Bladder microvascular endothelial cell (primary cell): ENCODE measurements around the gene SELENOW. TPM values are rescaled to one million over a fixed set of nuclear protein-coding genes. Genes with fewer than 3 reads are reported as not detected.

Source experiments
- total RNA-seq: library from RNA; depleted of rRNA; stranded (reverse); fragments of >200 nt; gene quantifications from 2 replicates; pipeline ENCODE4 v1.2.3, GENCODE V29; 2014

SELENOW gene
- total RNA-seq: 204 and 262 TPM in 2 replicates

GRCh38 chr19:47778049-47778953, at the start of gene SELENOW:
TSS of gene SELENOW (plus strand) at chr19:47778703. CDS start at chr19:47778786, 83 bp downstream.

GRCh38 chr19:47745010-47745901, 33.2 kb upstream of the SELENOW start, which contains the start of gene NOP53:
TSS of gene NOP53 (plus strand) at chr19:47745546. CDS start at chr19:47745560, 14 bp downstream.

GRCh38 chr19:47804451-47804850, 25.9 kb downstream of the SELENOW start, which contains the start of gene TPRX1:
TSS of gene TPRX1 (minus strand) at chr19:47804551. CDS start at chr19:47804539, 12 bp downstream.

GRCh38 chr19:47821460-47822020, 43.0 kb downstream of the SELENOW start, which contains the start of gene CRX:
TSS of gene CRX (plus strand) at chr19:47821937. CDS start at chr19:47834444, 12,507 bp downstream.

Other genes starting within 250 kb of the SELENOW start
- gene ZNF541, start 205.6 kb upstream of the SELENOW start, total RNA-seq: 0.49 and 0.50 TPM in 2 replicates
- gene BICRA, start 169.6 kb upstream of the SELENOW start, total RNA-seq: 1.6 and 8.4 TPM in 2 replicates
- gene EHD2, start 65.3 kb upstream of the SELENOW start, total RNA-seq: 130 and 252 TPM in 2 replicates
- 63.7 and 73.7 TPM in 2 replicates for gene NOP53, start 33.2 kb upstream of the SELENOW start, total RNA-seq
- not detected in 2 replicates for gene TPRX1, start 25.8 kb downstream of the SELENOW start, total RNA-seq
- under 0.01 TPM in 1 of 2 replicates, not detected in the other for gene CRX, start 43.2 kb downstream of the SELENOW start, total RNA-seq
- not detected in 2 replicates for gene TPRX2, start 80.5 kb downstream of the SELENOW start, total RNA-seq
- not detected in 2 replicates for gene SULT2A1, start 107.6 kb downstream of the SELENOW start, total RNA-seq
- not detected in 2 replicates for gene BSPH1, start 213.5 kb downstream of the SELENOW start, total RNA-seq
- gene ELSPBP1, start 215.9 kb downstream of the SELENOW start, total RNA-seq: not detected in 2 replicates